Measurements from ENCODE around the gene SLC25A29.
A peak's percentile ranks its signal among the peaks of the same experiment; 100 is the strongest.
"Not testable (repeated sequence)": the region's sequence is repeated elsewhere in the genome, so short reads cannot be mapped to it uniquely, and the experiment has no call there.

The SLC25A29 gene

DNA sequence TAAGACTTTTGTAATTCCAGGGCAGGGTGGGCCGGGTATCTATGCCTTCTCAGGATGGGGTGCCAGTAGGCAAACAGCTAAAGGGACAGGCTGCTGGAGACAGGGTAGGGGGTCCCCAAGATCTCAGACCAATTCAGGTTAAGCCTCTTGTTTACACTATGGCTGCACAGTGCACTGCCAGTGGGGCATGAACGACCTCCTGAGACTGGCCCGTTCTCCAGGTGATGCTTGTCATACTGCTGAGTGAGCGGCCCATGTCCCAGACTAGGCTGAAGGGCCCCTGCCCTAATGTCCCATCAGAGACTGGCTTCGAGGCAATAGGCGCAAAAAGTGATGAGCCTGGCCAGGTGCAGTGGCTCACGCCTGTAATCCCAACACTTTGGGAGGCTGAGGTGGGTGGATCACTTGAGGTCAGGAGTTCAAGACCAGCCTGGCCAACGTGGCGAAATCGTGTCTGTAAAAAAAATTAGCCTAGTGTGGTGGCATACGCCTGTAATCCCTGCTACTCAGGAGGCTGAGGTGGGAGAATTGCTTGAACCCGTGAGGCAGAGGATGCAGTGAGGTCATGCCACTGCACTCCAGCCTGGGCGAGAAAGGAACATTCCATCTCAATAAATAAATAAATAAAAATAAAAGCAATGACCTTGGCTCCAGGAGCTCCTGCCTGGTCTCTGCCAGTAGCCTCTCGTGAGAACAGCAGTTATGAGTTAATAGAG, 12.6 kb downstream of the SLC25A29 start:
- no peak for DNase-seq
- no peak for ATAC-seq

DNA sequence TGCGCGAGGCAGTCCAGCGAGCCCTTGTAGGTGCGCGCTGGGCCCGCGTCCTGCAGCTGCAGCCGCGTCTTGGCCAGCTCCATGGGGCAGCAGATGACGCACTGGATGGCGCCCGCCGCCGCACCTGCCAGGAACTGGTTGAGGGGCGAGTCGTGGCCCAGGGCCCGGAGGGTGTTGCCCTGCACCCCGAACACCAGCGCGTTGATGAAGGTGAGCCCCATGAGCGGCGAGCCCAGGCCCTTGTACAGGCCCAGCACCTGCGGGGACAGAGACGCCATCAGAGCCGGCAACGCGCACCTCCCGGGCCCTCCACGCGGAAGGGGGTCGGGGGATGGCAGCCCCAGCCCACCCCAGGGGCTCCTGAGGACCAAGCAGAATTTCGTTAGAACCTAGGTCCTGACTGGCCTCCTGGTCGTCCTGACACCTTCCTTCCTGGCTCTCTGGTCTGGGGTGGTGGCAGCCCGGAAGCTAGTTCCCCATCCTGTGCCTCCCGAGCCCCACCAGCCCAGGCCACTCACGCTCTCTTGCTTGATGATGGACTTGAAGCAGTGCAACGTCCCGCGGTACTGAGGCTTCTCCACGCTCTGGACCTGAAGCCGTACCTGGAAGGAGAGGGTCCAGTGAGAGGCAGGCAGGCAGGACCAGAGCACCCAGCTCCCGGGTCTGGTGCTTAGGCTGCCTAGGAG, 13.3 kb downstream of the SLC25A29 start:
- DNase-seq (no peak), ATAC-seq (no peak)

DNA sequence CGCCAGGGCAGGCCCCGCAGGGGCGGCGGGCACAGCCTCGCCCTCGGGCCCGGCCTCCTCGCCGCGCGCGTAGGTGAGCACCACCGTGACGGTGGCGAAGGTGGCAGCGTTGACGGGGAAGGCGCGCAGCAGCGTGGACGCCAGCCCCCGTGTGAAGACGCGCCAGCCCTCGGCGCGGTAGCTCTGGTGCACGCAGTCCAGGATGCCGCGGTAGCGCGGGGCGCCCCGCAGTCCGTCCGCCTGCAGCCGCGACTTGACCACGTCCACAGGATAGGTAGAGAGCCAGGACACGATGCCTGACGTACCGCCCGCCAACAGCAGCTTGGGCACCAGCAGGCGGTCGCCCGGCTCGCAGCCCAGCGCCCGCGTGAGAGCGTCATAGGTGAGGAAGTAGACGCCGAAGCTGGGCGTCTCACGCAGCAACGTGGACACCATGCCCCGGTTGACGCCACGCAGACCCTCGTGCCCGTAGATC, 13.9 kb downstream of the SLC25A29 start:
- ATAC-seq: no peak

DNA sequence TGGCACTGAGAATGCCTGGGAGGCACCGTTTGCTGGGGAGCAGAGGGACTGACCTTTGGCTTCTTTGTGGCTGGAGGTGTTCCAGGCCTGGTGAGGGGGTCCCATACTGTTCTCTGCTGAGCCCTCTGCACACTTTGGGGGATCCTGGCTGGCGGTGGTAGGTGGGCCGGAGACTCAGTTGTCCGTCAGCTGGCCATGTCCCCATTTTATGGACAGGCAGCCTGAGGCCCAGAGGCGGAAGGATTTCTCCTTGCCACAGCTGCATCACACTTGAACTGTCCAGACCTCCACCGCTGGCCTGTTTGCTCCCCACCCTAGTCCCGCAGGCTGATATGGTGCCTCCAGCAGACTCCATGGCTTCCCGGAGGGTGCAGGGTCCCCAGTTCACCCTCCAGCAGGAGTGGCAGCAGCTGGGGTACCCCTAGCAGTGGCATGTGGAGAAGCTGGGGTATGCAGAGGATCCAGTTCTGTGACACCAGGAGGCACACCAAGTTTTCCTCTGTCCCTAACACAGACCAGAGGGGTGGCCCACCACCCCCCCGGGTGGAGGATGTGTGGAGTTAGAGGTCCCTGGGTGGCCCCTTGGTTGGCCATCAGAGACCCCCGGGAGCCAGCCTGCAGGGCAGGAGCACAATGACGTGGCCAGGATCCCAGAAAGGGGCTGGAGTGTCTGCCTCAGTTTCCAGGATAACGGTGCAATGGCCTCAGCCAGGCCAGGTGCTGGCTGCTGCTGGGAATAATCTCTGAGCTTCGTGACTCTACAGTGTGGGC, 14.8 kb downstream of the SLC25A29 start:
- no peak for DNase-seq
- no peak for ATAC-seq

More for the DNA sequence above, 13.9 kb downstream of the SLC25A29 start:
- DNase-seq: no peak

DNA sequence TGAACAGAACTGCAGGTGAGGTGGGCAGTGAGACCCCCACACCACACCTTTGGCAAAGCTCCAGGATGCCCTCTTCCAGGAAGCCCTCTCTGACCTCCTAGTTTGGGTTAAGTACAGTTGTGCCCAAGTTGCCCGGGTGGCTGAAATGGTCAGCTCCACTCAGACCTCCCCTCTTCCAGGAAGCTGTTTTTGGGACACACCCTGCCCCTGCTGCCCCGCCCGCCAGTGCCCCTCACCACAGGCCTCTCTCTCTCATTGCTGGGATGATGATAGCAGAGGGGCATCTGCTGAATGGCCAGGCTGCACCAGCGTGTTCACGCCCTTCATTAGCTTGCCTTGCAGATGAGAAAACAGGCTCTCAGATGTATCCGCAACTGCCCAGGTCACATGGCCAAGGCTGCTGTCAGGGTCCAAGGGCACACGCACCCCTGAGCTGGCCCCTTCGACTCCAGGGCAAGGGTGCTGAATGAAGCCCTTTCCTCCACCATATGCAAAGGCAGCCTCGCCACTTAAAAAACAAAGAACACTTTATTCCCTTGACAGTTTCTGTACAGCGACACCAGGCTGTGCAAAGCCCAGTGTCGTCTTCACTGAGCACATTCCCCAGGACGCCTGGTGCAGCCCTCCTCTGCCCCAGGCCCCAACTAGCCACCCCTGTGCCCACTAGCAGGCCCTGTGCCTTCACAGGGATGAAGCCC, 15.5 kb downstream of the SLC25A29 start:
- ATAC-seq (no peak), DNase-seq (no peak)

DNA sequence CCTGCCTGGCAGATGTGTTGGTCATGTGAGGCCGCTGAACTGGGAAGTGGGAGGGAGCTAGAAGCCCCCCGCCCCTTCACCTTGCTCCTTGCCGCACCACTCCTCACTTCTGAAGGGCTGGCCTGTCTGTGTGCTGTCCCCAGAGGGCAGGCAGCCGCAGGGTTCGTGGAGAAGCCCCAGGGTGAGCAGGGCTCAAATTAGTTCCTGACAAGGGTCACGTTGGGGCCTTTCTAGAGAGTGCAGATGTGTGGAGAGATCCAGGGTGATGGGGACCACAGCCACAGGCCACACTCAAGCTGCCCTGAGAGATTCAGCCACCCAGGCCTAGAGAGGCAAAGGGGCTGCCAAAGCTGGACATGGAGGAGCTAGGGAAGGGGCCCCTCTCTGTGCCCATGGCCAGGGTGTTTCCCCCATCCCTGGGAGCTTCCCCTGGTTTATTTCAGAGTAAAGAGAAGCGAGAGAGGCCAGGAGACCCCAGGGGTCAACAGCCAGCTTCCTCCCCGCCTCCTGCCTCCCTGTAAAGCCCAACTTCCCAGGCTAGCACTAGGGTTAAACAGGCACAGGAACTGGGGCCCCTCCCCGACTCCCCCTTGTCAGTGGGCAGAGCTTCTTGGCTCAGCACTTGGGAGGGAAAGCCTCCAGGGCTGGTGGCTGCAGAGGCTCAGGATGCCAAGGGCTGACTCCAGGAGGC, 16.2 kb downstream of the SLC25A29 start:
- ATAC-seq (no peak), DNase-seq (no peak)

DNA sequence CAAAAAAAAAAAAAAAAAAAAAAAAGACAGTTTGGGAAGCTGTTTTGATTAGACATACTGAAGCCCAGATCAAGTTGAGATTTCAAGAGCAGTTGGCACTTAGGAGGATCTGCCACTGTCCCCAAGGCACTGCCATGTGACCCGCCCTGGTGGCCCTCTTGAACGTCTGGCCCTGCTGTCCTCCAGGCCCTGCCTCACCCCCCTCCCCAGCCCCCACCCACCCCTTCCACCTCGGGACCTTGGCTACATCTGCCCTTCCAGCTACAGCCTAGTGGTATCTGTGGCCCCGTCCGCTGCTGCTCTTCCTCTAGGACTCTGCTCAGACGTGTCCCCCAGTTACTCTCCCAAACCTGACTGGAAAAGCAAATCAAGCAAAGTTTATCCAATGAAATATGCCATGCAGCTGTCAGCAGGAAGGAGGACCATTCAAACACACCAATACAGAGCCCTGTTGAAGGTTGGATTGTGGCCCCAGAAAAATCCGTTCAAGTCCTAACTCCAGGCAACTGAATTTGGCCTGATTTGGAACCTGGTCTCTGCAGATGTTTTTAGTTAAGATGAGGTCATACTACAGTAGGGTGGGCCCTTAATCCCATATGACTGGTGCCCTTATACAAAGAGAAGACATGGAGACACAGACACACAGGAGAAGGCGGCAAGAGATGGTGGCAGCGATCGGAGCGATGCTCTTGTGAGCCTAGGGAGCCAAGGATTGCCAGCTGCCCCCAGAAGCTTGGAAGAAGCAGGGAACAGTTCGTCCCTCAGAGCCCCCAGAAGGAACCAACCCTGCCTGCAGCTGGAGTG, 17.7 kb downstream of the SLC25A29 start:
- ATAC-seq: no peak
- no peak for DNase-seq

DNA sequence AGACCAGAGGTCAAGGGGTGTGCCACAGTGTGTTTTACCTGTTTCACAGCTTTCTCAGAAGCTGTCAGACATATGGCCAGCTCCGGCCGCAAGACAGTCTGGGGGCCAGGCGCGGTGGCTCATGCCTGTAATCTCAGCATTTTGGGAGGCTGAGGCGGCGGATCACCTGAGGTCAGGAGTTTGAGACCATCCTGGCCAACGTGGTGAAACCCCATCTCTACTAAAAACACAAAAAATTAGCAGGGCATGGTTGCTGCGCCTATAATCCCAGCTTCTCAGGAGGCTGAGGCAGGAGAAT, 18.3 kb downstream of the SLC25A29 start:
- not testable (repeated sequence) for DNase-seq, ATAC-seq

DNA sequence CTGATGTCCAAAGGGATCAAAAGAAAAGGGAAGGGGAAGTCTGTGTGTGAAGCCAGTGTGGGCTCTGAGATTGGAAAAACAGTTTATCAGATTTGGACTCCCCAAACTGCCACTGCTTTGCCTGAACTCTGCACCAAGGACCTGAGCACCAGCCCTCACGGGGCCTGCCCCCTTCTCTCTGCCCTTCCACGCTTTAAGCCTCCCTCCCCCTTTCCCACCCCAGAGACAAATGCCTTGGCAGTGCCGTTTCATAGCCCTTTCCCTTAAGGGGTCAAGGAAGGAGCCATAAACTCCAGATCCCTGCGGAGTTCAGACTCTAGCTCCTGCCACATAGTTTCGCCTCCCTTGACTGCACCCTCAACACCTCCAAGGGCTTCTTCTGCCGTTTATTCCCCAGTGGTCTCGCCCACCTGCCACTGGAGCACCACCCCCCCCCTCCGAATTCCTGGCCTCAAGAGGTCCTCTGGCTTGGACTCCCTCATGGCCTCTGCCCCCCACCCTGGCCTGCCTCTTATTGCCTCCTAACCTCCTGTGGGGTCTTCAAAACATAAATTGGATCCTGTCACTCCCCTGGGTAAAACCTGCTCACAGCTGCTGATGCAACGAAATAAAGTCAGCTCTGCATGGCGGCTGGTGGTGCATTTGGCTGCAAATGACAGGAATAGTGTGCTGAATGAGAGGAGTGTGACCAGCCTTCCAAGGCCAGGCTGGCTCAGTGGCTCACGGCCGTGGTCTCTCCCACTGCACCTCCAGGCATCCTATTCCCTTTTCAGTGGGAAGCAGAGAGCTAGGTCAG, 18.8 kb downstream of the SLC25A29 start:
- ATAC-seq (no peak), DNase-seq (no peak)

DNA sequence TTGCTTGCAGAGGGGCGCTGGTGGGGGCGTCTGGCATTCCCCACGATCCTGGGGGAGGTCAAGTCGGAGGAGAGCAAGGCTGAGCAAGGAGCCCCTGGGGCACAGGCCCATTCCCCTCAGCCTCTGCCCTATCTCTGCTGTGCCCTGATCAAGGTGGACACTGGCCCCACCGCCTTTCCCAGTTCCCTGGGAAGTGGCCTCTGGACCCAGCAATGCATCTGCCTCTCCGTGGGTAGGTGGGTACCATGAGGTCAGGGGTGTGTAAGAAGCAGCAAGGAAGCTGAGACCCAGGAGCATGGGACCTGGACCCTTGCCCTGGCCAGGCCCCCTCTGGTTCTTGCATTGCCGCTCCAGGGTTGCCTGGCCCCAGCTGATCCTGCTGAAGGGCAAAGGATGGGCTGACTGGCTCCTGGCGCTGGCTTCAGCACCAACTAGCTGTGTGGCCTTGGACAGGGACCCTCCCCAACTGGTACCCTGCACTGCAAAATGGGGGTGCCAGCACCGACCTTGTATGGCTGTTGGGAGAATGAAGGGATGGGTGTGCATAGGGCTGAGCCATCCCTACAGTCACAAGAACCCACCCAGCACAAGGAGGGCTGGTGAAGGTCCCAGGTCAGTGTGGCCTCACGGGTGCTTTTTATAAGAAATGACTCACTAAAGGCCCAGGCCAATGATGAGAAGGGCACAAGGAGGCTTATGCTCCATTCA, 19.6 kb downstream of the SLC25A29 start:
- no peak for ATAC-seq

DNA sequence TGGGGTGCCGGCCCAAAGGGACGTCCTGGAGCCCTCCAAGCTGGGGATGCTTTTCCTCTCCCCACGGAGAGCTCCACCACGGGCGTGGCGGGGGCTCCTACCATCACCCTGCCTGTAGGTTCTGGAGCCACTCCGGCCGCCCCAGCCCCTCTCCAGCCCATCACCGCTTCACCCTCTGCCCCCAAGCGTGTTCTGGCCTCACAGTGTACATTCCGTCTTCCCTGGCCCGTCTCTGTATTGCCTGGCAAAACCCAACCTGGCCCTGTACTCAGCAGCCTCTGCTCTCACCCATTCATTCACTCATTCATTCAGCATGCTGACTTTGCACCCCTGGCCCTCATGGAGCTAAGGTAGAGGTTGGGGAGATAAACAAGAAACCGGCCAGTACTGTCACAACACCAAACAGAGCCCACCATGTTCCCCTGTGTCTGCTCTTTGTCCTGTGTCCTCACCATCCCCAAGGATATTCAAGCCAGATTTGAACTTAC, 20.3 kb downstream of the SLC25A29 start:
- DNase-seq (no peak), ATAC-seq (no peak)

More for the DNA sequence above, 19.6 kb downstream of the SLC25A29 start:
- no peak for DNase-seq

DNA sequence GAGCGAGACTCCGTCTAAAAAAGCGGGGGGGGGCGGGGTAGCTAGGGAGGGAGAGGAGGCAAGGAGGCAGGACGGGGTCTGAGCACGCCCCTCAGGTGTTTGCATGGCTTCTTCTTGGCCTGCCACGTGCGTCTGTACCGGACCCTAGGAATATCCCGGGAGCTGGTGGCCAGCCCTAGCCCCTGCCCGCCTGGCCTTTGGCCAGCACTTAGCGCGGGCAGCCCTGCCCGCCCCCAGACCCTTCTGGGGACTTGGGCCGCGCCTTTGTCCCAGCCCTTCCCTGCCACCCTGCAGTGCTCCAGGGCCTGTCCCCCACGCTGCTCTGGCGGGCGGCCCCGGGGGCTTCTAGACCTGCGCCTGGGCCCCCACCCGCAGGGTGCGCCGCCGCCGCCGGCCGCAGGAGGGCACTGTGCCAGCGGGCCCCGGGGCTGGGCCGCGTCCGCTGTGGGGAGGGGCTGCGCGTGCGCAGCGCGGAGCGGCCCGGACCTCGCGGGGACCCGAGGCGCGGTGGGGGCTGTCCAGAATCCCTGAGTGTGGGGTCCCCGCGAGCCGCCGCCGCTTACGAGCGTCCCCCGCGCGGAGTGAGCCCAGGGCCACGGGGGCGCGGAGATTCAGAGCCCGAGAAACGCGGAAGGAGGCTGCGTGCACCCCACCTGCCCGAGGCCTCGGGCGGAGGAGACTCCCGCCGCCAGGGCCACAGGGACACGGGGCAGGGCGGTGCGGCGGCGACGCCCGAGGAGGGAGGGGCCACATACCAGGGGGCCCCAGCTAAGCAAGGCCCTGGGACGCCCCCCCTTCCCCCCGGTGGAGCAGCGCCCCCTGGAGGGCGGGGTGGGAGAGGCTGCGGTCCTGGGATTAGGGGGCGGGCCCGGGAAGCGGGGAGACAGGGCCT, 21.0 kb downstream of the SLC25A29 start:
- ATAC-seq: peak; percentile 91
- DNase-seq: peak; percentile 89

DNA sequence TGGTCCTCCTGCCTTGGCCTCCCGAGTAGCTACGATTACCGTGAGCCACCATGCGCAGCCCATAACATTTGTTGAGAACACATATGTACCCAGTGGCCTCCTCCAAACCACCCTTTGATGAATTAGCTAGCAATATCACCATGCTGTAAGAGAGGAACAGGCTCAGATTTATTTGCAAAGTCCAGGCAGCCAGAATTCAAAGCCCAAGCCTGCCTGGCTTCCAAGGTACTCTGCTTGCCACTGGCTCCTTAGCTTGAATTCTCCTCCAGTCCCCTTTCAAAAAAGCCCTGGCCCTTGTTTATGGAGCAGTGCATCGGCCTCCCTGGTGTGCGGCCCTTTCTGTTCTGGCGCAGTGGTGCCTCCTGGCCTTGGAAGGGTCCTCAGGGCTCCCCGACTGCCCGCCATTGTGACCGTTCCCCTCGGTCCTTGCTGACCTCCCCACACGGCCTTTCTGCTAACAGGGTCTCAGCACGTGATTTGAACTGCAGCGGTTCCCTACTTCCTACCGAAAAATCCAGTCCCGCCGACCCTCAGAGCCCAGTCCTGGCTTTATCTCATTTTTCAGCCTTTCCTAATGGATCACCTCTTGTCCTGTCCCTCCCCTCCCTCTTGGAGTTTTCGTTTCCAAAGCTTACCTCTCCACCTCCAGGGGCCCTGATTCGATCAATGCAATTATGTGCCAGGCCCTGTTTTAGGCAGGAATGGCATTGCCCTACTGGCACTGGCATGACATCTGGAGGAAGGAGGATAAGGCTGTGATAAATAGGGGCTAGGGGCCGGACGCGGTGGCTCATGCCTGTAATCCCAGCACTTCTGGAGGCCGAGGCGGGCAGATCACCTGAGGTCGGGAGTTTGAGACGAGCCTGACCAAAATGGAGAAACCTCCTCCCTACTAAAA, 22.0 kb downstream of the SLC25A29 start:
- ATAC-seq (no peak), DNase-seq (no peak)

DNA sequence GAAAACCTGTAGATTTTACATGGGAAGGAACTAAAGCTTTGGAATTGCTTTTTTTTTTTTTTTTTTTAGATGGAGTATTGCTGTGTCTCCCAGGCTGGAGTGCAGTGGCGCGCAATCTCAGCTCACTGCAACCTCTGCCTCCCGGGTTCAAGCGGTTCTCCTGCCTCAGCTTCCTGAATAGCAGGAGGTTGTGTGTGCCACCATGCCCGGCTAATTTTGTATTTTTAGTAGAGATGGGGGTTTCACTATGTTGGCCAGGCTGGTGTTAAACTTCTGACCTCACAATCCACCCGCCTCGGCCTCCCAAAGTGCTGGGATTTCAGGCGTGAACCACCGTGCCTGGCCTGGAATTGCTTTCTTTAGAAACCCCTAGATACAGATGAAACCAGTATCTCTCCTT, 22.8 kb downstream of the SLC25A29 start:
- not testable (repeated sequence) for DNase-seq, ATAC-seq

DNA sequence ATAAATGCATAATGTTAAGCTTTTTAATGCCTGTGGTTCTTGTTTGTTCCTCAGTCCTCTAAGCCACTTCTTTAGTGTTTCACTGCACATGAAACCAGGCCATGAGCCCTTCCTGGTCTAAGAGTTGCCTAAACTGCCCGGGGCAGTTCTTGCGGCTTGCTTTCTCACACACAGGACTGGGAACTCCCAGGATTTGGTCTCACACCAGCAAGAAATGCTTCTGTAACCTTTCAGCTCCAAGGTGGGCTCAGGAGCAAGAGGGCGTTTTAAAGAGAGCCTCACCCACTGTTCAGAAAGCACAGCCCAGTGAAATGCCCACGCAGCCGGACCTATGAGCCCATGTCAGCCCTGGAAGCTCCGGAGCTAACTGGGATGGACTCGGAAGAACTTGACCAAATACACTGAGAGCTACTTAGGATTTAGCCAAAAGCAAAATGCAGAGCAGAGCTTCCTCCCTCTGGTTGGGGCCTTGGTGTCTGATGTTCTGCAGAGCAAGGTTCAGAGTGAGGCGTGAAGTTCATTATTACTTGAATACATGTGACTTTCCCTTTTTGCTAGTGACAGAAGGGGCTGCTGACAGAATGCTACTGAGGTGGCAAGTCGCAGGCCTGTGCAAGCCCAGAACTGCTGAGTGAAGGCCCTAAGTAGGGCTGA, 23.4 kb downstream of the SLC25A29 start:
- no peak for ATAC-seq

DNA sequence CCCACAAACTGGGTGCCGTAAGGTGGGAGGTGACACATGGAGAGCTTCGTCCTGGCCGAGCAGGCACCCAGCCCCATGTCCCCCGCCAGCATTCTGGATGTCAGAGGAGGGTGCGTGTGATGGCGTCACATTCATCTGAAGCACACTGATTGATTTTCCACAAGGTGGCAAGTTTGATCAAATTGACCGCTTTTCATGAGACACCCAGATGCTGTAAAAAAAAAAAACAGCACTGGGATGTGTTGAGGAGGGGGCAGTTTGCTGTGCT, 24.2 kb downstream of the SLC25A29 start:
- ATAC-seq (no peak), DNase-seq (no peak)

More for the DNA sequence above, 23.4 kb downstream of the SLC25A29 start:
- DNase-seq: no peak

All from stimulated activated naive CD8-positive, alpha-beta T cell treated with anti-CD3 and anti-CD28 coated beads, Interleukin-15, Interleukin-2, amounts not matched to agents 100 U/mL and 50 U/mL, for 24 hours (primary cell).